Amygdala (tissue), 56 donors: ENCODE results near the gene MSN.

ENCODE experiments used
- DNase-seq, 56 donors: peaks; one replicate each; lab custom pipeline; 2025; lab: John Stamatoyannopoulos, UW

The MSN gene

DNA sequence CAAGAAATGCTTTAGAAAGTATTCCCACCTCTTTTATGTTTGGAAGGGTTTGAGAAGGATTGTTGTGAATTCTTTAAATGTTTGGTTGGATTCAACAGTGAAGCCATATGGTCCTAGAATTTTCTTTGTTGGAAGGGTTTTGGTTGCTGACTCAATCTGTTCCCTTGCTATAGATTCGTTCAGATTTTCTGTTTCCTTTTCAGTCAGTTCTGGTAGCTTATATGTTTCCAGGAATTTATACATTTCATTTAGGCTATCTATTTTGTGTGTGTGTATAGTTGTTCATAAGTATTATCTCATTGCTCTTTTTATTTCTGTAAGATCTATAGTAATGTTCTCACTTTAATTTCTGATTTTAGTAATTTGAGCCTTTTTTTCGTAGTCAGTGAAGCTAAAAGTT is 114.4 kb downstream of the MSN start:
- no peak for DNase-seq

DNA sequence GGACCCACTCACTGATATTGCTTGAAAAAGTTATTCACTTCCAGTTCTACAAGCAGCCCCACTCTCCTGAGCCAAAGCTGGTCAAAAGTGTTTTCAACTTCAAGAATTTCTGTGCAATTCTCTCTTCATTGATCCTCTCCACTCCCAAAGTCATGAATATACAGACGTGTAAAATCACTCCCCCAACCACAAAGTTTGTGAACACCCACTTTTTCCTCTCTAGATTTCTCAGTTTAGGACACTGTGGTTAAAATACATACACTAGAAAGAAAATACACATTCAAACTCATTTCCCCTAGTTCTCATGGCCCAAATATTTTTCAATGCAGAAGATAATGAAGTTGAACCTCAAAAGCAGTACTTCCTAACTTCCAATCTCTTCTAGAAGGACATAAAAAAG is 116.3 kb downstream of the MSN start:
- no peak for DNase-seq
